ENCODE data around the gene MEIS1. TPM values are rescaled to one million over a fixed set of nuclear protein-coding genes. Genes with fewer than 3 reads are reported as not detected.

The MEIS1 gene
- total RNA-seq, 2 donors from 2014 or later: not detected

DNA sequence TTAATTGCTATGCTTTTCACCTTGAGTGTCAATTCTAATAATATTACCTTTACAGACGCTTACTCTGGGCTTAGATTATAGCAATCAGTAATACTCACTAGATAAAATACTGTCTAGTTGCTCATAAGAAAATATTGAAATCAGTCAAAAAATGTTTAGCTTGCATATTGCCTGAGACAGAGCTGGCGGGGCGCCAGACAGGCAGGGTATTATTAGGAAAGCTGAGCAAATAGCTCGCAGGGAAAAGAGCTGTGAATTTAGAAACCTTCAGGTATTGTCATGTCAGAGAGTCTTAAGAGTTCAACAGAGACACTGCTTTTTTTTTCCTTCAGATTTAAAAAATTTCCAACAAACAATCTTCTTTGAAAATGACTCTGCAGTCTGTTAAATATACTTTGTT is 118.4 kb downstream of the MEIS1 start:
- Mint-ChIP-seq H3K36me3 (ENCODE audit: low read depth) (no peaks in the 10 kb centered on the region), H3K4me3 (no peak overlapping the region), H3K4me1 (no peaks in the 10 kb centered on the region), H3K27ac (no peak overlapping the region), H3K27me3 (peaks cover 11% of the 10 kb centered on the region), H3K9me3 (no peaks in the 10 kb centered on the region)
- ATAC-seq (replicated peaks): no peak

DNA sequence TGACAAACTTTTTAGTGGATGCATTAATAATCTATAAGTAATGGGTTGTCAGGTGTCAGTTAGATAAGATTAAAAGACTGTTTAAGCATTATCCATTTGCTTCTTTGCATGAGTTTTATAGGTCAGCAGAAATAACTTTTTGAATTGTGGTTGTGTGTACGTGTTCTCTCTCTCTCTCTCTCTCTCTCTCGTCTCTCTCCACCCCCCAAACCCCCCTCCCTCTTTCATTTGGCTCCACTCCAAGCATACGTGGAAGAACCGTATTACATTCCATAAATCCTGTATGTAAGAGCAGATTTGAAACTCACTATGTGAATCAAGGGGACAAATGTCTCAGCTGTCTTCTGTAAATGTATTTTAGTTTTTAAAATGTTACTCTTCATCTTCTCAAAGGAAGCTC is 120.2 kb downstream of the MEIS1 start:
- no peak overlapping the region for H3K4me3 Mint-ChIP-seq
- H3K36me3 Mint-ChIP-seq (ENCODE audit: low read depth): no peaks in the 10 kb centered on the region
- ATAC-seq (replicated peaks): no peak
- no peak overlapping the region for H3K27ac Mint-ChIP-seq
- H3K9me3 Mint-ChIP-seq: no peaks in the 10 kb centered on the region
- H3K4me1 Mint-ChIP-seq: no peaks in the 10 kb centered on the region
- peaks cover 13% of the 10 kb centered on the region for H3K27me3 Mint-ChIP-seq

DNA sequence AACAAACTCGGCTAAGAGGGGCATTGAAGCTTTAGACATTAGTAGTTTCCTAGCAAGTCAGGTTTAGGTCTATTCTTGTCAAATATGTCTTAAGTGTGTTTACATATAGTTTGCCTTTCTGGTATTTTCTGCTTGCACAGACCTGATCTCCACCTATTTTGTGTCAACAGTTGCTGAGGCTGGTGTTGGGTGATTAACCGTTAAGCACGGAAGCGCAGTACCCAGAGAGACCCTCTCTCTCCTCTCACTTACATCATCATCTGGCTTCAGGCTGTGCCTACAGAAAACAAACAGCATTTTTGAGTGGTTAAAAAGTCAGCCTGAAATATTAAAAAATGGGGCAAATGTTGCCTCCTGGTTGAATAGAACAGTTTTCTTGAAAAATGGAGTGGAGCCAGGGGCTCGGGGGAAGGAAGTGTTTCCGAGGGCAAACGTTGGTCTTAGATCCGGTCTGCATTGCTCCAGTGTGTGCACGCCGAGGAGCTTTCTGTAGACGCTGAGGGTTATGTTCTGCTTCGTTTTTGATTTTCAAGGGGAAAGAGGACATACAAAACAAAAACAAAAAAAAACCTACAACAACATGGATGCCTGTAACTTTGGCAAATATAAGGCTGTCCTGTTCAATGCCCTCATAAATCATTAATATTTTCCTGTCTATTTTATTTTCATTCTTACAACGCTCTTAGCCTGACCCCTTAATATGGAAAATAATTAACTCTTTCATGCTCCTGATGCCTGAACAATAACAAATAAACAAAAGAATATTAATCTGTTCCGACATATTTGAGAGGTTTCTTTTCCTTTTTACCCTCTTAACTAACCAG is 120.8 kb downstream of the MEIS1 start:
- H3K4me1 Mint-ChIP-seq: no peaks in the 10 kb centered on the region
- no peak for ATAC-seq (replicated peaks)
- H3K27me3 Mint-ChIP-seq: peaks cover 13% of the 10 kb centered on the region
- H3K9me3 Mint-ChIP-seq: no peaks in the 10 kb centered on the region
- H3K27ac Mint-ChIP-seq: no peak overlapping the region
- no peaks in the 10 kb centered on the region for H3K36me3 Mint-ChIP-seq (ENCODE audit: low read depth)
- H3K4me3 Mint-ChIP-seq: no peak overlapping the region

DNA sequence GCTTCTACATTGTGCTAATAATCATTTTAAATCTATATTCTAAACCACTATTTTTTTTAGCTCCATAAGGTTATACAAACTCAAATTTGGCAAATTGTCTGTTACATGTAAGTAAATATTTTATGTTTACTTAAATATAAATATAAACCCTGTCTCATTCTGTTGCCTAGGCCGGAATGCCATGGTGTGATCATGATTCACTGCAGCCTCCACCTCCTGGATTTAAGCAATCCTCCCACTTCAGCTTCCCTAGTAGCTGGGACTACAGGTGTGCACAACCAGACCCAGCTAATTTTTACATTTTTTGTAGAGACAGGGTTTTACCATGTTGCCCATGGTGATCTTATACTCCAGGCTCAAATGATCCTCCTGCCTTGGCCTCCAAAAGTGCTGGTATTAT is 124.7 kb downstream of the MEIS1 start:
- H3K27me3 Mint-ChIP-seq: peaks cover 10% of the 10 kb centered on the region
- no peak overlapping the region for H3K27ac Mint-ChIP-seq
- ATAC-seq (replicated peaks): no peak
- no peaks in the 10 kb centered on the region for H3K9me3 Mint-ChIP-seq
- no peaks in the 10 kb centered on the region for H3K4me1 Mint-ChIP-seq
- H3K4me3 Mint-ChIP-seq: no peak overlapping the region
- H3K36me3 Mint-ChIP-seq (ENCODE audit: low read depth): no peaks in the 10 kb centered on the region

DNA sequence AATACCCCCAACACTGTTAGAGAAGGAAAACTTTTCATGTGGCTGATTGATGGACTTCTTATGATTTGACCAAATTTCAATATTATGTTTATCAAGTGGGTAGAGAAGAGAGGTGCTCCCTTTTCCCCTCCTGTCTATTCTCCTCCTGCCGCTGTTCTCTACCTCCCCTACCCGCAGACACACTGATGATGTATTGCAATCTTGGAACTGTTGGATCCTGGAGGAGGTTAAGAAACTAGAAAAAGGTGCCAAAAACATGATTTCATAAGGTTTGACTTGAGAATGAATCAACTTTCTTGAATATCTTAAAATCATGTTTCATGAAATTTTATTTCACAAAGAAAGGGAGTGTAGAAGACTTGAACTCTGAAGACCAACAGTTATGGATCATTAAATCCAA is 125.8 kb downstream of the MEIS1 start:
- ATAC-seq (replicated peaks): no peak
- H3K36me3 Mint-ChIP-seq (ENCODE audit: low read depth): no peaks in the 10 kb centered on the region
- H3K4me1 Mint-ChIP-seq: no peaks in the 10 kb centered on the region
- no peak overlapping the region for H3K27ac Mint-ChIP-seq
- H3K27me3 Mint-ChIP-seq: peaks cover 10% of the 10 kb centered on the region
- no peaks in the 10 kb centered on the region for H3K9me3 Mint-ChIP-seq
- no peak overlapping the region for H3K4me3 Mint-ChIP-seq

DNA sequence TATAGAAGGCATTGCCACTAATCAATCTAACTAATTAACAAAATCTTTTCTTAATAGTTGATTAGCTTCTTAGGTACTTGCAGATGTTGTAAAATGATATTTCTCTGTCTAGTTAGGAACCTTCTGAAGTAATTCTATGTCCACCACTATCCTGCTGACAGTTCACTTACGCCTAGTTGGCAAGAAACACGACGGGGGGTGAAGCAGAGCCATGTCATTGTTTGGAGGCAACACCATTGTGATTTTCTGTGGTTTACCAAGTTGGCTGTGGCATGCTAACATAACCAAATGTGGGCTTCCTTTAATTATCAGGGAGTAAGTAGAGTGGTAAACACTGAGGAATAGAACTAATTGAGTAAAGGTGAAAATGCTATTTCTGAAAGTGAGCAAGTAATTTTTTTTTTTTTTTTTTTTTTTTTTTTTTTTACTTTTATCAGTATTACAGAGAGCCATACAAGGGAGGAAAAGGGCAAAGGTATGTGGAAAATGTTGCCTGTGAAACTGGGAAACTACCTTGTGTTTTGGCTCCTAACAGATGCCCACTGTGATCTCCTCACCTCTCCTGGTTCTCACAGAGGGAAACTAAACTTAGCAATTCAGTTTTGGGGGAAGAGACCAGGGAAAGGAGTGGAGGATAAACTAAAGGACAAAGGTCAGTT is 126.8 kb downstream of the MEIS1 start:
- Mint-ChIP-seq H3K27ac (no peak overlapping the region), H3K27me3 (peaks cover 7% of the 10 kb centered on the region), H3K36me3 (ENCODE audit: low read depth) (no peaks in the 10 kb centered on the region), H3K4me1 (no peaks in the 10 kb centered on the region), H3K4me3 (no peak overlapping the region), H3K9me3 (no peaks in the 10 kb centered on the region)
- no peak for ATAC-seq (replicated peaks)

DNA sequence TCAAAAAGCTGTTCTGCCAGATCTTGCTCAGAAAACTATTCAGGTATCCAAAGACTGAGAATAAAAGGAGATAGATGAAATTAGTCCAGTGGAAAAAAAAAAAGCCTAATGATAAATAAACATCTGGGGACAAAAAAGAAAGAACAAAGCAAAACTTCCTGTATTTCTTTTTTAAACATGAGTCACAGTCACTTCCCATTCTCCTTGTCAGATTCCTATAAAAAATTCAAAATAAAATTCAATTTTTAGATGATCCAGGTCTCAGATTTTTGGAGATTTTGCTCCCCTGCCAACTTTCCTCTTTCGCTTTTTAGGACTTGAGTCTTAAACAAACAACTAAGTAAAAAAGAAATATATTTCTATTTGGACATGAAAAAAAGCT is 127.4 kb downstream of the MEIS1 start:
- Mint-ChIP-seq H3K4me1 (no peaks in the 10 kb centered on the region), H3K27me3 (peaks cover 5% of the 10 kb centered on the region), H3K36me3 (ENCODE audit: low read depth) (no peaks in the 10 kb centered on the region), H3K4me3 (no peak overlapping the region), H3K27ac (no peak overlapping the region), H3K9me3 (no peaks in the 10 kb centered on the region)
- ATAC-seq (replicated peaks): no peak

DNA sequence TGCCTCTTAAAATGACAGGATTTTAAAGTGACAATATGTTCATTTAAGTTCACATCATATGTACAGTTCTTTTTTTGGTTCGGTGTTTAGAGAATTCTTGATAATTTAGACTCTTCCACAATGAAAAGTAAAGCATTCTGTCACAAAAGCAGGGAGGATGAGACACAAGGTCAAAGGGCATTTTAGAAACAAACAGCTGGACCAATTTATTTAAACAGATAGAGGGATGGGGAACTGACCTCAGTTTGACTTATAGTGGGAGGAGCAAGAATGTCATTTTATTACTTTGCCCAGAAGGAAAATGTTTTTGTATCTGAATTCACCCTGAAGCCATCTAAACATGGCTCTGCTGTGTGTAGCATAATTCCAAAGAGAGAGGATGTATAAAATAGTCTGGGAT is 128.5 kb downstream of the MEIS1 start:
- H3K4me3 Mint-ChIP-seq: no peak overlapping the region
- H3K27me3 Mint-ChIP-seq: peaks cover 2% of the 10 kb centered on the region
- no peak overlapping the region for H3K27ac Mint-ChIP-seq
- H3K36me3 Mint-ChIP-seq (ENCODE audit: low read depth): no peaks in the 10 kb centered on the region
- no peaks in the 10 kb centered on the region for H3K9me3 Mint-ChIP-seq
- H3K4me1 Mint-ChIP-seq: no peaks in the 10 kb centered on the region
- no peak for ATAC-seq (replicated peaks)

DNA sequence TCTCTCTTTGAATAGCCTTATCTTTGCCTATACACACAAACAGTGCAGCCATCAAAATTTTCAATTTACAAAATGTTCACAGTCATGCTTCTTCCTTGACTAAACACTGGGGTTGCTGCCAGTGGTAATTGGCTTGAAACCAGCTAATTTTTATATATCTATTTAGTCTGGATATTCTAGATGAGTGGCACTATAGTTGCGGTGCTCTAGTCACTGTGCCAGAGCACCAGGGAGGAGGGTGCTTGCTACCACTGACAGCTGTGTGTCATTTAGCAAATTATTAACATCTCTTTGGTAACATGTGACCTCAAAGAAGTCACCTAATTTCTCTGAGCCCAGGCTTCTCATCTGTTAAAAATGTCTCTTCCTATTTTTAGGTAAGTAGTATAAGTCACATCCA is 130.4 kb downstream of the MEIS1 start:
- Mint-ChIP-seq H3K4me3 (no peak overlapping the region), H3K27me3 (no peaks in the 10 kb centered on the region), H3K9me3 (no peaks in the 10 kb centered on the region), H3K36me3 (ENCODE audit: low read depth) (no peaks in the 10 kb centered on the region), H3K4me1 (no peaks in the 10 kb centered on the region), H3K27ac (no peak overlapping the region)
- no peak for ATAC-seq (replicated peaks)

DNA sequence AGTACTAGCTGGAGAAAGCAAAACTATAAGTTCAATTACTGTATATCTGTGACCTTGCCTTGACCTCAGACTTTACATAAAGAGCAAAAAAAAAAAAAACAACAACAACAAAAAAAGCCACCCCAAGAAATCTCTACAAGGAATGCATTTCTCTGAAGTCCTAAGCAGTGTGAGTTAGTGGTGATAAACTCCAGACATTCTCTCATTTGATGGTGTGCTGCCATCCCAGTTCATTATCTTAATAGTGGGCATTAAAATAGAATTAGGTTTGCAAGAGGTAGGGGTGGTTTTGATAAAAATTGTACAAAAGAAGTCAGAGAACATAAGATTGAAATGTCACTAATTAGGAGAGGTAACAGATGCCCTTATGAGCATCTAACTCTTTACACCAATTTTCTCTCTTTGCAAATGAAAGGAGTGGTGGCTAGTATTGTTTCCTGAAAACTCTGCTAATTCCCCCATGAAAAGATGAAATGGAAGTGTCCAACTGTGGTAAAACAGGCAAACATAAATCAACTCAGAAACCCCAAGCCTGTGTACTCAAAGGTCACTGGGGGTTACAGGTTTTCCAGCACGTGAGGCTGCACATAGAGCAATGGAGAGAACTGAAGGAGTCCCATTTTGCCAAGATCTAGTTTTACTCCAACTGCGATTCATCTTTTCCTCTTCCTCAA is 131.9 kb downstream of the MEIS1 start:
- Mint-ChIP-seq H3K36me3 (ENCODE audit: low read depth) (no peaks in the 10 kb centered on the region), H3K9me3 (no peaks in the 10 kb centered on the region), H3K4me3 (no peak overlapping the region), H3K27ac (no peak overlapping the region), H3K27me3 (peaks cover under 1% of the 10 kb centered on the region), H3K4me1 (no peaks in the 10 kb centered on the region)
- no peak for ATAC-seq (replicated peaks)

DNA sequence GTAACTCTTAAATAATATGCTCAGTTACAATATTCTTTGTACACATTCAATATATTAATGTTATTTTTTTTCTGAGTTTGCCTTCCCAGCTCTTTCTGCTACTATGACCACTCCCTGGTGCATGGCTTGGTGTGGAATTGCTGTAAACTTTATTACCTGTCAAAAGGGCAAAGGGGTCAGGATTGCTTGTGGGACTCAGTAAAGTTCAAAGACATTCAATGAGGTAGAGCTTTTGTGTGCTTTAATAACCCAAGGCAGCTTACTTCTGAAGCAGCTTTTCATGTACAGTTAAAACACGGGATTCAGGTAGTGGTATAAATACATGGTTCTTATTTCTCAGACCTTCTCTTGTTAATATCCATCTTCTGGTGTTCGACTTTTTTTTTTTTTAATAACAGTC is 132.8 kb downstream of the MEIS1 start:
- H3K9me3 Mint-ChIP-seq: no peaks in the 10 kb centered on the region
- no peaks in the 10 kb centered on the region for H3K36me3 Mint-ChIP-seq (ENCODE audit: low read depth)
- ATAC-seq (replicated peaks): no peak
- peaks cover 3% of the 10 kb centered on the region for H3K27me3 Mint-ChIP-seq
- H3K4me1 Mint-ChIP-seq: no peaks in the 10 kb centered on the region
- H3K27ac Mint-ChIP-seq: no peak overlapping the region
- H3K4me3 Mint-ChIP-seq: no peak overlapping the region

DNA sequence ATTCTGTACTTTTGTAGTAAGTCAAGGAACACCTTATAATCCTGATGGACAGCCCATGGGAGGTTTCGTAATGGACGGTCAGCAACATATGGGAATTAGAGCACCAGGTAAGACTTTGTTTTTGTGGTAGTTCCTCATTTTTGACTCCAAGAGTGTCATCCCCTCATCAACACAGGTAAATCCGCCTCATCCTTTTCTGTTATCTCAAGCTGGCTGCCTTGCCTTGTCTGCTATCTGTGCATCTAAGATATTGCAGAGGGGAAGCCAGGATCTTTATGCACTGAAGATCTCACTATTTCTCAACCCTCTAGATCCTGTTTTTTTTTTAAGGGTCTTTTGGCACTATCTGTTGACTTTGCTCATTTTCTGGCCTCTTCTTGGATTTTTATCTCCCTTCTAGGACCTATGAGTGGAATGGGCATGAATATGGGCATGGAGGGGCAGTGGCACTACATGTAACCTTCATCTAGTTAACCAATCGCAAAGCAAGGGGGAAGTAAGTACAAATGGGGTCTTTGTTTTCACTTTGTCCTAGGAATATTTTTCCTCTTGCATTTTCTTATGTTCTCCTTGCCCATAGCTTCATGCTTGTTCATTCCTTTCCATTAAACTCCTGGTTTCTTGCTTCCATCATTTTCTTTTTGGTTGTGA is 133.8 kb downstream of the MEIS1 start:
- ATAC-seq (replicated peaks): no peak
- no peaks in the 10 kb centered on the region for H3K36me3 Mint-ChIP-seq (ENCODE audit: low read depth)
- no peaks in the 10 kb centered on the region for H3K4me1 Mint-ChIP-seq
- peaks cover 3% of the 10 kb centered on the region for H3K27me3 Mint-ChIP-seq
- H3K4me3 Mint-ChIP-seq: no peak overlapping the region
- no peak overlapping the region for H3K27ac Mint-ChIP-seq
- no peaks in the 10 kb centered on the region for H3K9me3 Mint-ChIP-seq

DNA sequence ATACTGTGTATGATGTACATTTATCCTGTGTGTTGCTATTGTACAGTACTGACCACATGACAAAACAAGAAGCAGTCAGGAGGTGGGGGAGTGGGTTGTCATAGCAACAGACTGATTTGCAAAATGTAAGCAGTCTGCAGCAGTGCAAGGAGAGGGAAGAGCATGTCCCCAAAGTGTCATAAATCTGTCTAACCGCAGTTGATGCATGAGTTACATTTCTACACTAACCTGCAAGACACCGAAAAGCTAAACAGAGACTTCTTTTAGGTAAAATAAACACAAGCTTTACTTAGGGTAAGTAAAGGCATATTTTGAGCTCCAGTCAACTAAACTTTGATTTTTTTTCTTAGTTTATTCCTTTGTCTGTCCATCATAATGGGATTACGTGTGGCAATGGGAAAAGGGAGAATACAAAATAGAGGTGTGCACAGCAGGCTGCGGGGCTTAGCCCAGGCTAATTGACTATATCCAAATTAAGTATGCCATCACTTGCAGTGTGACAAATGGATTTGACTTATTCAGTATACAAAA is 134.5 kb downstream of the MEIS1 start:
- Mint-ChIP-seq H3K4me1 (no peaks in the 10 kb centered on the region), H3K27ac (no peak overlapping the region), H3K27me3 (peaks cover 4% of the 10 kb centered on the region), H3K9me3 (no peaks in the 10 kb centered on the region), H3K4me3 (no peak overlapping the region), H3K36me3 (ENCODE audit: low read depth) (no peaks in the 10 kb centered on the region)
- no peak for ATAC-seq (replicated peaks)

DNA sequence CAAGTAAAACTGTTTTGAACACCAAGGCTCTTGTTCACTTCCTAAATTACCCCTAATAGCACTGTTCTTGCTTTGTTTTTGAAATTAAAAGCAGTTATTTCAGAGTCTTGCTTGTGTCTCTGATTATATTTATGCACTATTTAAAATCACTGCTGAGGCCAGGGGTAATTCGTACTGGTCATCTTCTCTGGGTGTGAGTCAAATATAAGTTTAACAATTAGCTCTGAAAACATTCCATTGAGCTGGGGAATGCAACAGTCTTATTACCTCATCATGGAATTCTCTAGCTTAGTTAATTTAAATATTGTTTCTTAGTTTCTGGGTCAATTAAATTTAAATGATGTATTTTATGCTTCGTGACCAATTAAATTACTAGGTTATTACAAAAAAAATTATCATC is 135.0 kb downstream of the MEIS1 start:
- peaks cover 6% of the 10 kb centered on the region for H3K27me3 Mint-ChIP-seq
- no peak for ATAC-seq (replicated peaks)
- no peaks in the 10 kb centered on the region for H3K4me1 Mint-ChIP-seq
- H3K9me3 Mint-ChIP-seq: no peaks in the 10 kb centered on the region
- no peaks in the 10 kb centered on the region for H3K36me3 Mint-ChIP-seq (ENCODE audit: low read depth)
- H3K27ac Mint-ChIP-seq: no peak overlapping the region
- no peak overlapping the region for H3K4me3 Mint-ChIP-seq

All from activated T-helper 17 cell treated with anti-CD3 and anti-CD28 coated beads, Interleukin-2, amount 50 U/mL, for 72 hours (primary cell).